Measurements from ENCODE around the gene ARHGAP35. TPM values are rescaled to one million over a fixed set of nuclear protein-coding genes. Genes with fewer than 3 reads are reported as not detected.
"Not testable (repeated sequence)": the region's sequence is repeated elsewhere in the genome, so short reads cannot be mapped to it uniquely, and the experiment has no call there.

Gene ARHGAP35
- polyA plus RNA-seq (ENCODE audit: insufficient read length in 3 of 3) = 10 to 100 TPM; 46.7 to 49.0 (median 48.4) TPM

GRCh38 chr19:46860846-46861690 is at the start of gene ARHGAP35:
Gene ARHGAP35 (plus strand): TSS chr19:46860997. CDS start chr19:46918676, 57,679 bp downstream.
- DNase-seq (ENCODE audit: low read depth in 3 of 3, low spot score in 2 of 3) = no peak

GRCh38 chr19:46812977-46813838 is 47.6 kb upstream of the ARHGAP35 start:
- DNase-seq (ENCODE audit: low read depth in 3 of 3, low spot score in 2 of 3) = no peak

GRCh38 chr19:46813839-46814358 is 46.9 kb upstream of the ARHGAP35 start:
- no peak for DNase-seq (ENCODE audit: low read depth in 3 of 3, low spot score in 2 of 3)

GRCh38 chr19:46815833-46816627 is 44.8 kb upstream of the ARHGAP35 start:
- no peak for DNase-seq (ENCODE audit: low read depth in 3 of 3, low spot score in 2 of 3)

- no peak for DNase-seq (ENCODE audit: low read depth in 3 of 3, low spot score in 2 of 3)
Observed at GRCh38 chr19:46818812-46819211, 42.0 kb upstream of the ARHGAP35 start.

- no peak for DNase-seq (ENCODE audit: low read depth in 3 of 3, low spot score in 2 of 3)
Observed at GRCh38 chr19:46821512-46822409, 39.0 kb upstream of the ARHGAP35 start.

GRCh38 chr19:46822410-46822787 is 38.4 kb upstream of the ARHGAP35 start:
- not testable (repeated sequence) for DNase-seq (ENCODE audit: low read depth in 3 of 3, low spot score in 2 of 3)

- no peak for DNase-seq (ENCODE audit: low read depth in 3 of 3, low spot score in 2 of 3)
Observed at GRCh38 chr19:46823049-46823448, 37.7 kb upstream of the ARHGAP35 start.

GRCh38 chr19:46824890-46825730 is 35.7 kb upstream of the ARHGAP35 start:
- DNase-seq (ENCODE audit: low read depth in 3 of 3, low spot score in 2 of 3) = no peak

- no peak for DNase-seq (ENCODE audit: low read depth in 3 of 3, low spot score in 2 of 3)
Observed at GRCh38 chr19:46825731-46826055, 35.1 kb upstream of the ARHGAP35 start.

- no peak for DNase-seq (ENCODE audit: low read depth in 3 of 3, low spot score in 2 of 3)
Observed at GRCh38 chr19:46828484-46828883, 32.3 kb upstream of the ARHGAP35 start.

GRCh38 chr19:46830864-46831263 is 29.9 kb upstream of the ARHGAP35 start:
- no peak for DNase-seq (ENCODE audit: low read depth in 3 of 3, low spot score in 2 of 3)

GRCh38 chr19:46834121-46834520 is 26.7 kb upstream of the ARHGAP35 start:
- no peak for DNase-seq (ENCODE audit: low read depth in 3 of 3, low spot score in 2 of 3)

GRCh38 chr19:46834984-46835383 is 25.8 kb upstream of the ARHGAP35 start:
- DNase-seq (ENCODE audit: low read depth in 3 of 3, low spot score in 2 of 3) = no peak

GRCh38 chr19:46838160-46838559 is 22.6 kb upstream of the ARHGAP35 start:
- DNase-seq (ENCODE audit: low read depth in 3 of 3, low spot score in 2 of 3) = no peak

GRCh38 chr19:46839752-46840497 is 20.9 kb upstream of the ARHGAP35 start:
- no peak for DNase-seq (ENCODE audit: low read depth in 3 of 3, low spot score in 2 of 3)

- no peak for DNase-seq (ENCODE audit: low read depth in 3 of 3, low spot score in 2 of 3)
Observed at GRCh38 chr19:46840498-46840942, 20.3 kb upstream of the ARHGAP35 start.
